SHP77 treated with DMSO at 0.1 percent for 48 hours (cell line): Measurements from ENCODE around the gene AP5S1.

Experiments used
- DNase-seq: peaks from one replicate; lab custom pipeline; 2025; lab: John Stamatoyannopoulos, UW

Gene AP5S1, protein sequence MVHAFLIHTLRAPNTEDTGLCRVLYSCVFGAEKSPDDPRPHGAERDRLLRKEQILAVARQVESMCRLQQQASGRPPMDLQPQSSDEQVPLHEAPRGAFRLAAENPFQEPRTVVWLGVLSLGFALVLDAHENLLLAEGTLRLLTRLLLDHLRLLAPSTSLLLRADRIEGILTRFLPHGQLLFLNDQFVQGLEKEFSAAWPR

GRCh38 chr20:3820048-3820900 is at the start of gene AP5S1:
Gene AP5S1 (plus strand): TSS chr20:3820547. CDS start chr20:3822118, 1,571 bp downstream.
- DNase-seq, result peak; percentile 85

DNA sequence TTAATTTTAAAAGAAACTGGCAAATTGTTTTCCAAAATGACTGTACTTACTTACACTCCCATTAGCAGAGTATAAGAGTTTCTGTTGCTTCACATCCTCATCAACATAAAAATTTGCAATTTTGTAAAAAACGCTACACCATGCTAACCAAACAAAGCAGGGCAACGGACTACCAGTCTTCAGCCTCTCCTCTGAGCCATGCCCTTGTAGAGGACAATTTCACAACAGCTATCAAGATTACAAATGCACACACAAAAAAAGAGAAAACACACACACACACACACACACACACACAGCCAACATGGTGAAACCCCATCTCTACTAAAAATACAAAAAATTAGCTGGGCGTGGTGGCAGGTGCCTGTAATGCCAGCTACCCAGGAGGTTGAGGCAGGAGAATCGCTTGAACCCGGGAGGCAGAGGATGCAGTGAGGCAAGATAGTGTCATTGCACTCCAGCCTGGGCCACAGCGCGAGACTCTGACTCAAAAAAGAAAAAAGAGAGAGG is 48.7 kb upstream of the AP5S1 start:
- DNase-seq, result no peak

DNA sequence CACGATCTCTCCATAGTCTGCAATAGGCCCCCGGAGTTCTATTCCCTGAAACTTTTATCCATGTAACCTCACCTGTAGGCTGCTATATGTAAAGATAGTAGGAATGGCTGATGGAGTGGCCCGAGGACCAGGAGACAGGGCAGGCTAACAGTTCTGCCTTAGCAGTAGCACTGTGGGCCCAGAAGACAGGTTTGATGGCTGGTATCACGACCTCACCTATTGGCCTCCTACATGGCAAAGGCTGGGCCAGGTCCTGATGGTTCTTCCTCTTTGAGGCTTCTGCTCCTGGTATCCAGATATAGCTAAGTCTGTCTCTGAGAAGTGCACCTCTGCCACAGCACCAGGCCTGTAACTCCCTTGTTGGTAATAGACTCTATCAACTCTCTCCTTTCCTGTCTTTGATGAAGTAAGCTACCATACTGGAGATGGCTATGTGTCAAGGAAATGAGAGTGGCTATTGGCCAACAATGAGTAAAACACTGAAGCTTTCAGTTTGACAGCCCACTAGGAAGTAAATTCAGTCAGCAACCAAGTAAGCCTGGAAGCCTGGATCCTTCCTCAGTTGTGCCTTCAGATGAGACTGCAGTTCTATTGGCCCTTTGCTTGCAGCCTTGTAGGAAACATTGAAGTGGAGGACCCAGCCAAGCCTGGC is 44.8 kb upstream of the AP5S1 start:
- no peak for DNase-seq

GRCh38 chr20:3777381-3777715 is 43.0 kb upstream of the AP5S1 start:
- DNase-seq, result no peak

DNA sequence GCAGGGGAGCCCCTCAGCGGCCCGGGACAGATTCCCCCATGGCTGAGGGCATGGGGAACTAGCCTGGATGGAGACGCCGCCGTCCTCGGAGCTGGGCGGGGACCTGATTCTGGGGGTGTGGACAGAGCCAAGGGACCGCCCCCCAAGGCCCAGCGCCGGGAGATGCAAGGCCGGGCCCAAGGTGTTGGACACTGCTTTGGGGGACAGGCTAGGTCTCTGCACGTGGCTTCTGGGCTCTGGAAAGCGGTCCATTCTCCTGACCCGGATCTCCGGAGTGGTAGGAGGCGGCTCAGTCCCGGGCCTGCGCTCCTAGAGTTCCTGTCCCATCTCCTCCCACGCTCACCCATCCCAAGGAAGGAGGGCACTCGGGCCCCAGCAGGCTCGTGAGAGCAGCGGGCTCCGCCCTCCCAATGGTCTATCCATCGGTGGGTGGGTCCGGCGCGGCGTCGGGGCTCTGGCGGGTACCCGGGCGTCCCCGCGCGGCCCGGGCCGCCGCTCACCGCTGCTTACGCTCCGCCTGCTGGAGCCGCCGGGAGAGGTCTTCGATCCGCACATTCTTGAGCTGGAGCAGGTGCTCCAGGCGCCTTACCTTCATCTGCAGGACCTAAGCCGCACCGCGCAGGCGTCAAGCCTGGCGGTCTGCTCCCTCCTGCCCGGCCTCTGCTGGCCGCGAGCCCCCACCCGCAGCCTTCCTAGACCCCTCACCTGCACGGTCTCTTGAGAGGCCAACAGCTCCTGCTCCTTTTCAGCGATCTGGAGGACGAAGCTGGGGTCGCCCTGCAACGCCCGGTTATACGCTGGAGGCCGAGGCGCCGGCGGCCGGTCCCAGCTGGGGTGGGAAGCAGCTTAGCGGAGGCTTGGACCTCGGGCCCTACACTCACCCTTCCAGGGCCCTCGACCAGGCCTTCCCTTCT is 42.4 kb upstream of the AP5S1 start:
- no peak for DNase-seq

DNA sequence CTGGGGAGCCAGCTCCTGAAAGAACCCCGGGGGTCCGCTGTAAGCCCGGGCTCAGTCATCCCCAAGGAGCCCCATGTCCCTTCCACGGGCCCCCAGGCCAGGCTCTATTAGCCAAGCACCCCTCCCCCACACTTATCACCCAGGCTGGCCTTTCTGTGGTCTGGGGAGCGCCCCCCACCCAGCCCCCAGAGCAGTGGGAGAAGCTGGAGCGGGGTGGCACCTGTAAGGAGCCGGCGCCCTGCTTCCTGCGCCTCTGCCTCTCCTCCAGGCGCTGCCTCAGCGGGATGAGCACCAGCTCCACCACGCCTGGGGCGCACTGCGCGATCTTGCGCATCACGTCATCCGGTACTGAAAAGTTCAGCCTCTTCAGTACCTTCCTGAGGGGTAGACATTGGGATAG is 41.4 kb upstream of the AP5S1 start:
- DNase-seq, result no peak

GRCh38 chr20:3781153-3781910 is 39.0 kb upstream of the AP5S1 start, which contains the start of gene SPEF1:
Gene SPEF1 (minus strand): TSS chr20:3781448. CDS start chr20:3781287, 161 bp downstream.
- peak; percentile 91 for DNase-seq

GRCh38 chr20:3782597-3782996 is 37.8 kb upstream of the AP5S1 start:
- no peak for DNase-seq

DNA sequence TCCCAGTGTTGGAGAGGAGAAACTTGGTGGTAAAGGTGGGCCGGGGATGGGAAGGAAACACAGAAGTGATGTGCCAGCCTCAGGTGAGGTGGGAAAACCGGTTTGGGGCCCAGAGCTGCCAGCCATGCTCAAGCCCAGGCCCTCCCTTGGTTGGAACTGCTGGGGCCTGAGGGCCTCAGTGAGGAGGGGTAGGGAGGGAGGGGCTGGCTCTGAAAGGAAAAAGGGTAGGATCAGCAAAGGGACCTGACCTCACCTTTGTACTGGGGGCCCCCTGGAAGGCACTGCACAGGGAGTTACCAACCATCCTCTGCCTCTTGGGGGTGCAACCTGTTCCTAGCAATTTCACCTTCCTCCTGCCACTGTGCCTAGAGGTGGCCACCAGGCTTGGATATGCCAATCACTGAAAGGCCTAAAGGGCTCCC is 37.3 kb upstream of the AP5S1 start:
- DNase-seq, result no peak

GRCh38 chr20:3783511-3784195 is 36.7 kb upstream of the AP5S1 start:
- no peak for DNase-seq

GRCh38 chr20:3784216-3784853 is 36.0 kb upstream of the AP5S1 start:
- DNase-seq, result no peak

GRCh38 chr20:3784863-3785239 is 35.5 kb upstream of the AP5S1 start:
- no peak for DNase-seq

GRCh38 chr20:3785240-3786125 is 34.9 kb upstream of the AP5S1 start:
- DNase-seq, result no peak

DNA sequence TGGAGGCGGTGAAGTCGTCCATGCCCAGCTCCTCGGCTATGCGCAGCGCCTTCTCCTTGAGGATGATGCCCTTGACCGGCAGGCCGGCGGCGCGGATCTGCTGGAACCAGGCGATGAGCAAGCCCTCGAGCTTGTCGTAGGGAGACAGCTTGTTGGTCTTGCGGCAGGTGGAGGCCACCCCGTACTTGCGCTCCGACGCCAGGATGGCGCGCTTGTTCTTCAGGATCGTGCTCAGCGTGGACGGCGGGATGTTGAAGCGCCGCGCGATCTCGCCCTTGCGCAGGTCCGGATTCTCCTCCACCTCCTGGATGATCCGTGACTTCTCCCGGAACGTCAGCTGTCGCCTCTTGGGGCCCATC is 34.2 kb upstream of the AP5S1 start:
- DNase-seq, result no peak

DNA sequence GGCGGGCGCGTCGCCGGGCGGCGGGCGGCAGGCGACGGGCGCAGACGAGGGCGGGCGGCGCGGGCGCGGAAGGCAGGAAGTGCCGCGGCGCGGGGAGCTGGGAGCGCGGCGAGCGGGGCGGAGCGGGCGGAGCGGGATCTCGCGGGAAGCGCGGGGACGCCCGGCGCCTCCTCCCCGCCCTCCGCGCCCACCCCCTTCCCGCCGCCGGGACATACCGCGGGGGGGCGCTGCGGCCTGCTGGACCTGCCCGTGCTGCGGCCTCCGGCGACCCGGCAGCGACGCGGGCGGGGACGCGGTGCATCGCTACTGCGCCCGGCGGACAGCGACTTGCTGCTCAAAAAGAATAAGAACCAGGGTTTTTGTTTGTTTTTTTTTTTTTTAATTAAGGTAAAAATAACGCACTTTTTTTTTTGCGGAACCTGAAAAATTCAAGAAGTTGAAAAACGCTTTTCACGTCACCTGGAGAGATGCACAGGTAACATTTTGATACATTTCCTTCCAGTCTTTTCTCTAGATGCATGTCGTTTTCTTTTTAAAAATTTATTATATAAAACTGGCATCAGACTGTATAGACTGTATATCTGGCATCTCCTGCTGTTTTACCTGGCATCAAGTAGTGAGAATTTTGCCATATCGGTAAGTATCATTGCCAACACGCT is 33.6 kb upstream of the AP5S1 start, which contains the start of gene CENPB:
CENPB (minus strand) TSS at position 76 of the 659 bp plus-strand sequence. CDS start 257 bp downstream, outside the sequence.
- DNase-seq, result peak; percentile 82

DNA sequence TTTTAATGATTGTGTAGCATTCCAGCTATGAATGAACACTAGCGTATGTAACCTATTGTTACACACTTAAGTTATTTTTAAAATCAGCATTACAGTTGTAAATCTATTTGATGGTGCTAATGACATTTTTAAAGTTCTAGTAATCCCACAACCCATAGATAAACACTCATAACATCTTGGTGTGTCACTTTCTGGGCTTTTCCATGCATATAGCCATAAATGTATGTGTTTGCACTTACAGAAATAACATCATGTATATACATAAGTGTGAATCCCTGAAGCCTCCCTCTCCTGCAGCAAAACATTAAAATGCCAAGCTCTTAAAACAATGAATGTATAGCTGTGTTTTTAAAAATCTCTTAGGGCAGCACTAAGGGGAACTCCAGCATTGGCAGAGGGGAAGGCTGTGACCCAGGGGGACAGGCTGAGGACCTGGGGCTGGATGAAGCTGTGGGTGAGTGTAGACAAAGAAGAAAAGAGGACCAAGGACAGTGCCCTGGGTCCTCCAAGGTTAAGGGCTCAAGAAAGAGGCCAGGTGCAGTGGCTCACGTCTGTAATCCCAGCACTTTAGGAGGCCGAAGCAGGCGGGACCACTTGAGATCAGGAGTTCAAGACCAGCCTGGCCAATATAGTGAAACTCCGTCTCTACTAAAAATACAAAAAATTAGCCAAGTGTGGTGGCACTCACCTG is 32.9 kb upstream of the AP5S1 start:
- DNase-seq, result no peak

- peak; percentile 8 for DNase-seq
These were observed 31.6 kb upstream of the AP5S1 start for GRCh38 chr20:3788685-3789155.
